Caki2 (cell line): ENCODE results near the gene SEC16B. TPM values are rescaled to one million over a fixed set of nuclear protein-coding genes. Genes with fewer than 3 reads are reported as not detected.

Experiments used
- DNase-seq: peaks from one replicate; pipeline ENCODE4 v3.0.0-alpha.2; 2015; ENCODE audit warnings: low read depth
- in situ Hi-C: cut with HindIII; loops from 2 replicates; pipeline ENCODE4 v1.10.0; 2016; ENCODE audit warnings: low sequenced_read_pairs, low pct_unique_long_range_greater_than_20kb, mixed read lengths
- total RNA-seq: library from RNA; depleted of rRNA; stranded (reverse); fragments of >200 nt; shearing (Covaris generic); gene quantifications from 2 replicates; pipeline ENCODE4 v1.2.3, GENCODE V29; 2014; ENCODE audit warnings: low replicate concordance

Gene SEC16B
- total RNA-seq, 1 experiment from 2014 or later: 4.2 TPM

DNA sequence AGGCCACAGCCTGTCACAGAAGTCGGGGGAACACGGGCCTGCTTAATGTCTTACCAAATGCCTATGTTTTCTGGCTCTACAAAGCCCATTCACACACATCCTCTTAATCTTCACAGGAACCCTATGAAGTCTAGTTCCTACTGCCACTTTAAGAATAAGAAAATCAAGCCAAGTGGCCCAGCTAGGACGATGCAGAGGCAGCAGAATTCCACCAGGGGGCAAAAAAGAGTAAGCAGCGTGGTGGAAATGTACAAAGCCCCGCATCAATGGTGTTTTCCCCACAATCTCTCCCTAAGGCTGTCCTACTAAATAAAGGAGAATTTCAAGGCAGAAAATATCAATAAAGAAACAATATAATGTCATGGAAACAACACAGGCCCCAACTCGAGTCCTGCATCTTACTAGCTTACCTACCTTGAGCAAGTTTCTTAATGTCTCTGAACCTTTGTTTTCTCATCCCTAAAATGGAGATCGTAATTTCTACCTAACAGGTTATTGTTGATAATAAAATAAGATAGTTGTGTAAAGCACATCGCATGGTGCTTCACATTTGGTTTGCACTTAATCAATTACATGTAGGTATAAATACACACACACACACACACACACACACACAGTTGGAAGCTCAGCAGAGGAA, 21.4 kb downstream of the SEC16B start:
- DNase-seq: peak; percentile 62
- in situ Hi-C loops: no loop called here

DNA sequence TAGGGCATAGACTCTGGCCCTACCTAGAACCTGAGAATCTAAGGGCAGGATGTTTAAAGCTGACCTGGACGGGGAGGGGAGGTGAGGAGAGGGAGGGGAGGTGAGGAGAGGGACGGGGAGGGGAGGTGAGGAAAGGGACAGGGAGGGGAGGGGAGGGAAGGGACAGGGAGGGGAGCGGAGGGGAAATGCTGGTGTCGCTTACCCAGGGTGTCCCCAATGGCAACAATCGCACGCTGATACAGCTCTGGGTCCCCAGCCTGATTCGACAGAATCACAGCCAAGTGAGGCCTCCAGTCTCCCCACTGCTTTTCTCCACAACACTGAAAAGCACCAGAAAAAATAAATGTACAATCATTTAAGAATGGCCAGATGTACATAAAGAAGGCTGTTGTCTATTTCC, 22.2 kb downstream of the SEC16B start:
- DNase-seq: no peak
- in situ Hi-C loops: no loop called here

DNA sequence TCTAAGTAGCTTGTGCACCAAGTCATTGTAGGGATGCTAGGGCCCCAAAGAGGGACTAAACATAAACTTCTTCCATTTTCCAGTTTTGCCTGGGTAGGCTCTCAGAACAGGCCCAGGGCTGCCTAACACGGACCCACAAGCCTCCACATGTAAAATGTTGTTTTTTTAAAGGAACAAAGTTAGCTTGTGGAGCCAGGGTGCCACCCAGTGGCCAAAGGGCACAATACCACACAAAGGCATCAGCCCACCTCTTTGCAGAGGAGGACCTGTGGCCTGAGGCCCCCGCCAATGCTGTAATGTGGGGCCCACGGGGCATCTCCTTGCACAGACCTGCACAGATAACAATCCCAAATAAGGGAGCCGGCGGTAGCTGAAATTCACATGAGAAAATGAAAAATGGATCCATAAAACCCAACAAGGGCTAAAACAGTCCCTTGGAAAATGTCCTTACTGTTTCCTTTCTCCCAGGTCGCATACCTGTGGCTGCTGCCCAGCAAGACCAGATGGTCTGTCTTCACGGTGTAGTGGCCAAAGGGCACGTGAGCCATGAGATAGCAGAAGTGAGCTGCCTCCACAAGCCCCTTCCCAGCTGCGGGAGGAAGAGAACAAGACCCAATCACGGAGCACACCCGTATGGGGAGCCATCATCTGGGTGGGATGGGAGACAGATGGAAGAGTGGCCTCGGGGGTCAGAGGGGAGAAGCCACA, 23.8 kb downstream of the SEC16B start:
- in situ Hi-C loops: no loop called here
- peak; percentile 35 for DNase-seq

DNA sequence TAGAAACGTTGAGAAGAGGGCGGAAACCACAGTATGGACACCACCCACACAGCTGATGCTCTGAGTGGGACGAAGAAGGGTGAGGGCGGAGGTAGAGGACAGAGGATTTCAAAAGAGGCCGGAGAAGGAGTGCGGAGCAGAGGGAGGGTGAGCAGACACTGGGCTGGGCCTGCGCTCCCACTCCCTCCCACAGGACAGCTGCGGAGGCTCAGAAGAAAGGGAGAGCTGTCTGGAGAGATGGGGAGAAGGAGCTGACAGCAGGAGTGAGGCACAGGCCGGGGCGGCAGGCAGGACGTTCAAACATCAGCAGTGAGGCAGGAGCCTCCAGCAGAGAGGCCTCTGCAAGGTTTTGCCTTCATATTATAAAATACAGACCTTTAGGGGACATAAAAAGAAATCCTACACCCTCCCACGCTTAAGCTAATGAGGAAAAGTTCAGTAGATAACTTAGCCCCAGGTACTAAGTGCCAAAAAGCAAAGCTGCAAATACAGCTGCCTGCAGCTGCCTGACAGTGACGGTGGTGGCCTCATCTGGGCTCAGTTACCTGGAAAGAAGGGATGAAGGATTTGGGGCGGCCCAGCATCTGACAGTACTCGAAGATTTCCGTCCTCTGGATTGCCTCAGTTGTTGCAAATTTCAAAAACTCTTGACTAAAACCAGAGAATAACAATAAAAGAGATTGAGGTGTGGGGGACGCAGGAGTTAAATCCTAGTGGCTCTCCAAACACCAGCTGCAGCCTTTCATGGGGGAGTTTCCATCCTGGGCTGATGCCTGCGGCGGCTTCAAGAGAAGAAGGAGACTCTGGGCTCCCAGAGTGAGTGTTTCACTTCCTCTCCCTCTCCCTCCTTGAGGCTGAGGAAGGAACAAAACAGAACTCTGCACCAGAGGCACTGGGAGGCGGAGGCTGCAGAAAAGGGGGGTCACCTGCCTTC, 25.6 kb downstream of the SEC16B start:
- in situ Hi-C loops: no loop called here
- no peak for DNase-seq

DNA sequence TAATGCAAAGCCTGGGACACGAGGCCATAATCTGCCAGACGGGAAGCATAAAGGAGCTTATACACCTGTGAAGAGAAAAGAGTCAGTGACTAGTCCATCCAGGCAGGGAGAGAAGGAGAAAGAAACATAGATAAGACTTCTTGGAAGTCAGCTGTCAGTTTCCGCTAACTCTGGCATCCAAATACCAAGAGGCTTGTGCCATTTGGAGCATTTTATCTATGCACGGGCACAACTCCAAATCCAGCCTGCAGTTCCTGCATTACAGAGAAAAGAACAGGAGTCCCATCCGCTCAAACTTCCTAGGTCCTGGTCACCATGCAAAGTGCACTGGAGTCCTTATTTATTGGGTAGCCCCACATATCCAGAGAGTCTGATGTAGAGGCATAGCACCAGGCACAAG, 27.9 kb downstream of the SEC16B start:
- in situ Hi-C loops: no loop called here
- DNase-seq: no peak

DNA sequence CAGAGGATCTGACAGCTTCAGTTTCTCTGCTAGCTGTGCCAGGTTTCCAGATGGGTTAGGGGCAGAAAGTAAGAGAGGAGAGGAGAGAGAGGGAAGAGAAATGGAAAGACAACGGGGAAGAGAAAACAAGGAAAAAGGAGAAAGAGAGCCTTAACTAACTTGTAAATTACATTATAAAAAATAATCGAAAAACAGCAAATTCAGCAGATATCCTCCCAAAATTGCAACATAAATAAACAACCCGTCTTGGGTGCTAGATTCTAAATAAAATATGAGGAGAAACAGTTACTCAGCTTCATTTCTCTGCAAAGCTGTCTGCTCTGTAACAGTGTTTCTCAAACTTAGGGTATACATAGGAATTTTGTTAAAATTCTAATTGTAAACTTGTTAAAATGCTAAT, 29.2 kb downstream of the SEC16B start:
- in situ Hi-C loops: no loop called here
- no peak for DNase-seq

DNA sequence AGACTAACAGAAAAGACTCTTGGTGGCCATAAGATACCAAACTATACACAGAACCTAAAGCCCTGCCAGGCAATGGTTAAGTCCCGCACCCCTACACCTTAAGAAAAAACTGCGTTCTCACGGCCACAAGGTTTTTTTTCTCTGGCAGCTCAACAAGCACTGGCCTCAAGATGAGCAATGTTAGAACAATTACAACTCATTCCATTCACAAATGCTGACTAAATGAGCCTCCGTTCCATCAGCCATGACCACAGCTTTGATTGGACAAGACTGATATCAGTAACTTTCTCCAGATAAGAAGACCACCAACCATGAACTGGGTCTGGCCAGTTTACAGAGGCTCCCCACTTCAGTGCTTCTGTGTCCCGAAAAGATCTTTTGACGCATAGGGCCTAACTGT, 31.9 kb downstream of the SEC16B start:
- no peak for DNase-seq
- in situ Hi-C loops: no loop called here

DNA sequence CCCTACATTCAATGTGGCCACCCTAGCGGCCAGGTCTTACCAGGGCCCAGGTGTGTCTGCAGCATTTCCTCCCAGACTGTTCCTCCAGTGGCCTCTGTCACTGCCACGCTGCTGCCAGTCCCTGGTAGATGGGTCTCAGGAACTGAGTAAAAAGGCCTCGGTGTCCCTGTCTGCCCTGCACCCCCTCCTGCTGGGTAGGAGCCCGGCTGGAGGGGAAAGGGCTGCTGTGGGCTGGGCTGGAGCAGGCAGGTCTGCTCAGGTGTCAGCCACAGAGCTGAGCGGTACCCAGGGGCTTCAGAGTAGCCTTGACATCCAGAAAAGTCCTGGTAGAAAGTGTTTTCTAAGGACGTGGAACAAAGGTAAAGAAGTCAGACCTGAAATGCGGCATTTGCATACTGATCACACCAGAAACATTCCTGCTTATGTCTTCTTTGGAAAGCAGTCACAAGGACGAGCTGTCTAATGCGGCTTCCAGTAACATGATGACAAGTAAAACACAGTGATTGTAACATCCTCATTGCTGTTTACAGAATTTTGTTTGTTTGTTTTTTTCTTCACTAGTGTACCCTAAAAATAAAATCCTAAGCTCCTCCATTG, 32.6 kb downstream of the SEC16B start:
- in situ Hi-C loops: no loop called here
- DNase-seq: no peak

DNA sequence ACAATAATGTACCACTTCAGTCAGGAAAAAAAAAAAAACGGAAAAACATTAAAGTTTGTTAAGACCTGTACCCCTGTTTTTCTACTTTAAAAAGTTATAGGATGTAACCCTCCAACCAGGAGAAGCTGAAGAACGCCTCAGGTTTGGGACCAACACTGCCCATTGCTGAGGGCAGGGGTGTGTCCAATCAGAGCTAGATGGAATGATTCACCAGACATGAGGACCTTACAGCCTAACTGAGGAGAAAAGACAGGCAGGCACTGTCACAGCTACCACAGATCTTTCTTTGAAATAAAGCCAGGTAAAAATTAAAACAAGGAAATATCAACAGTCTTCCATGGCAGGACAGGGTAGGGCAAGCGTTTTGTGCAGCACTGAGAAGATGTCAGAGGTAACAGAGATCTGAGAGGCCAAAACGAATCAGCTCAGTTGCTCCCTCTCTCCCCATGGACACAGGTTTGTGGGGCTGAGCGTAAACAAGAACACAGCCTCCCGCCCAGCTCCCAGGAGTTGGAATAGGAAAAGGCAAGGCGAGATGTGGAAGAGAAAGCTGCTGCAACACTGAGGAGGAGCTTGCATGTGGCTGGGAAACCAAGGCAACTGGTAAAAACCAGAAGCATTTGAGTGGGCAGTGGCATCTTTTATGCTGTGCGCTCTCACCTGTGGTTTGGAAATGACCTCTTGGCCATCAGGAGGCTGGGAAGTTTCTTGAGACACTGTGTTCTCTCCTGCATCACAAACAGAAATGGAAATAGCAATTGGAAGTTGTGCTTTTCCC, 34.0 kb downstream of the SEC16B start:
- no peak for DNase-seq
- in situ Hi-C loops: no loop called here

DNA sequence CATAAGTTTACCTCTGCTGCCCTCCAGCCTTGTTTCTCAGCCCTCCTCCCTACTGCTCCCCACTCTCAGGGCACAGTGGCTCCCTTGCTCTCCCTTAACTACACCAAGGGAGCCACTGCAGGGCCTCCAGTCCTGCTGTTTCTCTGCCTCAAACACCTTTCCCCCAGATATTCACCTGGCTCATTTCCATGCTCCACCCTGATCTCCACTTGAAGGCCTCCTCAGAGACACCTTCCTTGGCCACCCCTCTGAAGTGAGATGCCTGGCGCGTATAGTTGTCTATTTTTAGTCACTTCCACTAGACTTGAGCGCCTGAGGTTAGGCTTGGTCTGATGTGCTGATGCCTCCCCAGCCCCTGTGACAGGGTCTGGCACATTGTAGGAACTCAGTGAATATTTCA, 34.9 kb downstream of the SEC16B start:
- in situ Hi-C loops: no loop called here
- no peak for DNase-seq

DNA sequence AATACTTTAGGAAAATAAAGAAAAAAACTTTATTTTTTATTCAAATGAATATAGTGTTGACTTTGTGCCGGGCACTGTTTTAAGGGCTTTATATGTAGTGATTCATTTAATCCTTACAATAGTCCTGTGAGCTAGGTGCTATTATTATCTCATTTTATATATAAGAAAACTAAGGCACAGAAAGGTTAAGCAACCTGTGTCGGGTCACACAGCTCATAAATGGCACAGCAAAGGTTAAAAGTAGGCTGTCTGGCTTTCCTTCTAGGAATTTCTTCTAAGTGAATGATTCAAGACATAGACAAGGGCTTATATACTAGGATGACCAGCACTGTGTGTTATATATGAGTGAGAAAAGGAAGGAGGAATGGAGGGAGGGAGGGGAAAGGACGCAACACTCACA, 35.4 kb downstream of the SEC16B start:
- in situ Hi-C loops: no loop called here
- DNase-seq: no peak

DNA sequence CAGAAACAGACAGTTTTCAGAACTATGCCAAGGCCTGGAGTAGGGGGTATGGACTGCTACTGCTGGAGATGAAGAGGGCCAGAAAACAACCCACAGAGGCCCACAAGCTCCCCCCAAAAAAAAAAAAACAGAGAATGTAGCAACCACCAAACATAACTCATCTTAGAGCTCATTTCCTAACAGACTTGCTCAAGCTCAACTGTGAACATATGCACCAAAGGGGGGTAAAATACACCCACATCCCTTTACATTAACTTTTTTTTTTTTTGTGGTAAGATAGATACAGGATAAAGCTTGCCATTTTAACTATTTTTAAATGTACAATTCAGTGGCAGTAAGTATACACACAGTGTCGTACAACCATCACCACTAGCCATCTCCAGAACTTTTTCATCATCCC, 36.0 kb downstream of the SEC16B start:
- DNase-seq: no peak
- in situ Hi-C loops: no loop called here

DNA sequence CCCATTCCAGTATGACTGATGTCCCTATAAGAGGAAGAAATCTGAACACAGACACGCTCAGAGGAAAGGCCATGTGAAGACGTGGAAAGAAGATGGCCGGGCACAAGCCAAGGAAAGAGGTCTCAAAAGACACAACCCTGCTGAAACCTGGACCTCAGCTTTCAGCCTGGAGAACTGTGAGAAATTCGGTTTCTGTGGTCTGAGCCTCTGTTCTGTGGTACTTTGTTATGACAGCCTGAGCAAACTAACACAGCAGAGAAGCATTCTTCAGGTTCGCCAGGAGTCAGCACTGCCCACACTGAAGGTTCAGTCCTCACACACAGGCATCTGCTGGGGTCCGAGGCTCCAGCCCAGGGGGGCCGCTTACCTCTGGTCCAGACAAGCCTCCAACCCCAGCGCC, 37.7 kb downstream of the SEC16B start:
- no peak for DNase-seq
- in situ Hi-C loops: no loop called here

DNA sequence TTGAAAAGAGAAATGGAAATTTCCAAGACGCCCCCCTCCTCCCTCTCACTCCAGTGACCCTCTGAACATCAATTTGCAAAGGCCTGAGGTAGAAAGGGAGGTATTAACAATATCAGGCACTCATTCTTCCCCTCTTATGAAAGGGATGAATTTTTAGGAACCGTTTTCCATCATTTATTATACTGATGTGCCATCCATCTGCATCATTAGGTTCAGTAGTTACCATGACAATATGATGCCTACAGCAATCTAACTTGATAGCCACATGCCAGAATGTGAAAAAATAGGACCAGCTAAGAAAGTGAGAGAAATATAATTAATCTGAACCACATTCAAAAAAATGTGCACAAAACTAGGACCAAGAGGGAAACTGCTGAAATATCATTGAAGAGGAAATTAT, 40.9 kb downstream of the SEC16B start:
- no peak for DNase-seq
- in situ Hi-C loops: no loop called here

DNA sequence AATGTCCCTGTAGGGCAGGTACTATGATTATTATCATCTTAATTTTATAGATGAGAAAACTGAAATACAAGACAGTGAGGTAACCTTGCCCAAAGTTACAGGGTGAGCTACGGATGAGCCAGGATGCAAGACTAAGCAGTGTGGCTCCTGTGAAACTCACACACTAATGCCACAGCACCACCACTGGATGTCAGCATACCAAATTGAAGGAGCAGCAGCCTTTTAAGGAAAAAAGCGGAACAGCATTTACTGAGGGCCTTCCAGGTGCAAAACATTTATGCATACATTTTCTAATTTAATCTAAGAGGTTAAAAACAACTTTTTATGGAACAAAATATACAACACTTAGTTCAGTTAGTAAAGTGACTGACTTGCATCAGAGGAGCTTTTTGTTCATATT, 41.7 kb downstream of the SEC16B start:
- no peak for DNase-seq
- in situ Hi-C loops: no loop called here

DNA sequence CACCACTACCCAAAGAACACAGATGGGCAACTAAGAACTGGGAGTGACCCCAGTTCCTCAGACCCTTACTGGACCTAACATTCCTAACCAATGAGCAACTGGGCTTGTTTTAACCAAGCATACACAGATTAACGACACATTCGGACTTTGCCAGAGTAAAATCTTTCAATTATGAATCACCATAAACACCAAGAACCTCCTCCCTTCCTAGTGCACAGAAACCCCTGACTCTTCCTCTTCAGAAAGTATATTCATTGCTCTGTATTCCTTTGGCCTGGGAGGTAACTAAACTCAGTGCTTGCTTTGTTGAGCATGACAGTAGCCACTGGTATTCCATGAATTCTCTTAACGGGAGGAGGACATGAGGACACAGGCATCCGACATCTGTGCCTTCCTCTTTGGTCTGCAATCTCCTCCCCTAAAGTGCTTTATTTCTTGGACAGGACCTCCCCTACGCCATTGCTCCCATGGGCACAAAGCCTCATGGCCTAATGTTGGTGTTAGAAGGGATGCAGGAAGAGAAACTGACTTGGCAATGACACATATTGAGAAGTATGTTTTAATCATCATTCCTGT, 42.7 kb downstream of the SEC16B start:
- in situ Hi-C loops: no loop called here
- peak; percentile 46 for DNase-seq

DNA sequence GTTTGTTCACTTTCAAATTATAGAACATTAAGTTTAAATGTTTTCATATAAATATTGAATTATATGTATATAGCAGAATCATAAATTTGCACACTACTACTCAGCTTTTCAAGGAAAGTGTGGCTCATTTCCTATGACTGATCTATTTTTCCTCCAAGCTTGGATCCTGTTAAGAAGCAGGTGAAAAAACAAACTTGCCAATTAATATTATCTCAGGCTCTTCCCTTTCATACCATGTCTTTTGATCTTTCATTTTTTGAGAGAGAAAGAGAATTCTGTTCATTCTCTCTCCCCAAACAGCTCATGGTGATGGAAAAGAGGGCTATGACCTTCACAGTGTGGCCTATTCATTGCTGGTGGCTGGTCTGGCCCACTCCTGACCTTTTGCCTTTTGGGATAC, 43.7 kb downstream of the SEC16B start:
- DNase-seq: no peak
- in situ Hi-C loops: no loop called here

DNA sequence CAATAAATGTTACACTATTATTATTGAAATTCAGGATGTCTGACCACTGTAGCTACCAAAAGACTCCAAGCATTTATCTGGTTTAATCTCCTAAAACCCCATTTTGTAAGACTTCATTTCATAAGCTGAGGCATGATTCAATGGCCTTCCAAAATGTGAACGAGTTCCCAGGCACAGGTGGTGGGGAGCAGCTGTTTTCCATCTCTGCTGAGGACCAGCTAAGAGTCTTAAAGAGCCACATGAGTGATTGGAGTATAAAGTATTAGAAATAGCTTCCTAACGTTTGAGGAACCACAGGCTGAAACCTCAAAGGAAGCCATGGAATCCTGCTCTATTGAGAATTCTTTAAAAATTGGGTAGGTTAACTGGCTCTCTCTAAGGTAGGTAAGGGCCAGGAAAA, 44.9 kb downstream of the SEC16B start:
- DNase-seq: no peak
- in situ Hi-C loops: no loop called here
